GM19397 (cell line): ENCODE results near the gene C16orf96.

Source experiments
- ATAC-seq: cut with Tn5 transposase; IDR thresholded peaks from one replicate; pipeline ENCODE4 v1.9.1; 2021; ENCODE audit warnings: mild to moderate bottlenecking, moderate library complexity; ENCODE audit not compliant: unreplicated experiment

Gene C16orf96

GRCh38 chr16:4641306-4641687 lies 85.2 kb downstream of the C16orf96 start:
- no peak for ATAC-seq

GRCh38 chr16:4641895-4642294 lies 85.8 kb downstream of the C16orf96 start:
- no peak for ATAC-seq

GRCh38 chr16:4646773-4647643 lies 90.9 kb downstream of the C16orf96 start:
- no peak for ATAC-seq

GRCh38 chr16:4647644-4647980 lies 91.5 kb downstream of the C16orf96 start:
- ATAC-seq, result no peak

- ATAC-seq, result no peak
Measured at GRCh38 chr16:4648917-4649316, 92.8 kb downstream of the C16orf96 start.

- no peak for ATAC-seq
Measured at GRCh38 chr16:4649744-4650442, 93.8 kb downstream of the C16orf96 start.
